DND-41 (cell line): Measurements from ENCODE around the gene ZBED4.

Experiments
- ATAC-seq: fragments of 200-7000 bp; cut with Tn5 transposase; 3 replicates; pipeline ENCODE4 v1.9.1; 2021; ENCODE audit warnings: low read depth; ENCODE audit not compliant: insufficient read depth
- DNase-seq: peaks from one replicate; pipeline ENCODE4 v3.0.0-alpha.2; 2020
- H2AFZ ChIP-seq: 2 replicates; pipeline ENCODE4 v1.6.0; 2012; ENCODE audit warnings: low read depth, low read length
- H3K27ac ChIP-seq: 2 replicates; pipeline ENCODE4 v1.5.1; 2012; ENCODE audit warnings: low read length, inconsistent platforms
- H3K27me3 ChIP-seq: fragments of 200-600 bp; sonication (generic); 2 replicates; pipeline ENCODE4 v1.6.0; 2012; ENCODE audit warnings: low read length, mild to moderate bottlenecking, inconsistent platforms; ENCODE audit not compliant: insufficient read depth, poor library complexity
- H3K36me3 ChIP-seq: 2 replicates; pipeline ENCODE4 v1.5.1; 2012; ENCODE audit warnings: low read length, inconsistent platforms; ENCODE audit not compliant: insufficient read depth
- H3K4me1 ChIP-seq: 2 replicates; pipeline ENCODE4 v1.5.1; 2012; ENCODE audit warnings: mild to moderate bottlenecking, low read length; ENCODE audit not compliant: insufficient read depth
- H3K4me2 ChIP-seq: 2 replicates; pipeline ENCODE4 v1.6.0; 2012; ENCODE audit warnings: mild to moderate bottlenecking, moderate library complexity, low read length, inconsistent platforms; ENCODE audit not compliant: insufficient read depth
- H3K4me3 ChIP-seq, 2 experiments: fragments of 200-600 bp in 1 of 2; shearing (Covaris generic) in 1 of 2; 2 replicates each; pipeline ENCODE4 v1.5.1; 2012 to 2016; ENCODE audit warnings: inconsistent platforms in 2 of 2, low read length in 2 of 2, mild to moderate bottlenecking in 2 of 2, low read depth in 1 of 2, moderate library complexity in 1 of 2
- H3K79me2 ChIP-seq: 2 replicates; pipeline ENCODE4 v1.6.0; 2012; ENCODE audit warnings: low read length, inconsistent platforms; ENCODE audit not compliant: insufficient read depth
- H3K9ac ChIP-seq: 2 replicates; pipeline ENCODE4 v1.6.0; 2012; ENCODE audit warnings: low read depth, mild to moderate bottlenecking, inconsistent platforms, low read length, moderate library complexity
- H3K9me3 ChIP-seq: 2 replicates; pipeline ENCODE4 v1.5.1; 2012; ENCODE audit warnings: low read length, moderate library complexity, mild to moderate bottlenecking, inconsistent platforms; ENCODE audit not compliant: insufficient read depth, severe bottlenecking
- H4K20me1 ChIP-seq: 2 replicates; pipeline ENCODE4 v1.6.0; 2012; ENCODE audit warnings: low read length; ENCODE audit not compliant: insufficient read depth
- EZH2 ChIP-seq: IDR thresholded peaks from 3 replicates; pipeline ENCODE4 v1.6.1; 2012; ENCODE audit warnings: borderline replicate concordance, low read depth, mild to moderate bottlenecking, moderate library complexity, low read length, inconsistent platforms; ENCODE audit not compliant: severe bottlenecking
- TF ChIP-seq, protein P1 (sequence below): IDR thresholded peaks from 2 replicates; pipeline ENCODE4 v1.5.1; 2012; ENCODE audit warnings: borderline replicate concordance, low read length, moderate library complexity, mild to moderate bottlenecking; ENCODE audit not compliant: poor library complexity, severe bottlenecking; ENCODE audit errors: extremely low read depth

ZBED4 gene

DNA sequence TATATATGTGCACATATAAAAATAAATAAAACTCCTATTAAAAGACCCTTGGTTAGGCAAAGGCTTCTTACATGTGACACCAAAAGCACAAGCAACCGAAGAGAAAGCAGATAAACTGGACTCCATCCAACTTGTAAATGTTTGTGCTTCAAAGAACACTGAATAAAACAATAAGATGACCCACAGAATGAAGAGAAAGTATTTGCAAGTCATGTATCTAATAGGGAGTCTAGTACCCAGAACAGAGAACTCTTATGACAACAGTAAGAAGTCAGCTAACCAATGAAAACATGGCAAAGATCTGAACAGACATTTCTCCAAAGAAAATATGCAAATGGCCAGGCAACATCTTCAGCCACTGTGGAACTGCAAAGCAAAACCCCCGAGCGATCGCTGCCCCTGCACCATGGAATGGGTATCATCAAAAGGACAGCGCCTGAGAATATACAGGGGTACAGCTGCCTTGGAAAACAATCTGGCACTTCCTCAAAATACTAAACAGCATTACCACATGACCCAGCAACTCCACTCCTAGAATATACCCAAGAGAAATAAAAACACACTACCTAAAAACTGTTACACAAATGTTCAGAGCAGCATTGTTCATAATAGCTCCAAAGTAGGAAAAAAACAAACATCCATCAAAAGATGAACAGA, 43.2 kb upstream of the ZBED4 start:
- H3K79me2 ChIP-seq, result peaks cover 100% of the 10 kb centered on the region
- H4K20me1 ChIP-seq, result peaks cover 92% of the 10 kb centered on the region
- peaks cover 77% of the 10 kb centered on the region for H3K36me3 ChIP-seq
- no peak overlapping the region for H3K4me2 ChIP-seq
- no peak overlapping the region for H2AFZ ChIP-seq
- H3K9me3 ChIP-seq, result no peaks in the 10 kb centered on the region
- no peak overlapping the region for H3K9ac ChIP-seq
- H3K27ac ChIP-seq, result no peak overlapping the region
- no peak overlapping the region for H3K4me3 ChIP-seq
- H3K27me3 ChIP-seq, result no peaks in the 10 kb centered on the region
- TF ChIP-seq, protein P1, sequence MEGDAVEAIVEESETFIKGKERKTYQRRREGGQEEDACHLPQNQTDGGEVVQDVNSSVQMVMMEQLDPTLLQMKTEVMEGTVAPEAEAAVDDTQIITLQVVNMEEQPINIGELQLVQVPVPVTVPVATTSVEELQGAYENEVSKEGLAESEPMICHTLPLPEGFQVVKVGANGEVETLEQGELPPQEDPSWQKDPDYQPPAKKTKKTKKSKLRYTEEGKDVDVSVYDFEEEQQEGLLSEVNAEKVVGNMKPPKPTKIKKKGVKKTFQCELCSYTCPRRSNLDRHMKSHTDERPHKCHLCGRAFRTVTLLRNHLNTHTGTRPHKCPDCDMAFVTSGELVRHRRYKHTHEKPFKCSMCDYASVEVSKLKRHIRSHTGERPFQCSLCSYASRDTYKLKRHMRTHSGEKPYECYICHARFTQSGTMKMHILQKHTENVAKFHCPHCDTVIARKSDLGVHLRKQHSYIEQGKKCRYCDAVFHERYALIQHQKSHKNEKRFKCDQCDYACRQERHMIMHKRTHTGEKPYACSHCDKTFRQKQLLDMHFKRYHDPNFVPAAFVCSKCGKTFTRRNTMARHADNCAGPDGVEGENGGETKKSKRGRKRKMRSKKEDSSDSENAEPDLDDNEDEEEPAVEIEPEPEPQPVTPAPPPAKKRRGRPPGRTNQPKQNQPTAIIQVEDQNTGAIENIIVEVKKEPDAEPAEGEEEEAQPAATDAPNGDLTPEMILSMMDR, result no peak
- TF ChIP-seq EZH2, result no peak
- DNase-seq (no peak), ATAC-seq (no peak)
- H3K4me1 ChIP-seq, result no peaks in the 10 kb centered on the region

DNA sequence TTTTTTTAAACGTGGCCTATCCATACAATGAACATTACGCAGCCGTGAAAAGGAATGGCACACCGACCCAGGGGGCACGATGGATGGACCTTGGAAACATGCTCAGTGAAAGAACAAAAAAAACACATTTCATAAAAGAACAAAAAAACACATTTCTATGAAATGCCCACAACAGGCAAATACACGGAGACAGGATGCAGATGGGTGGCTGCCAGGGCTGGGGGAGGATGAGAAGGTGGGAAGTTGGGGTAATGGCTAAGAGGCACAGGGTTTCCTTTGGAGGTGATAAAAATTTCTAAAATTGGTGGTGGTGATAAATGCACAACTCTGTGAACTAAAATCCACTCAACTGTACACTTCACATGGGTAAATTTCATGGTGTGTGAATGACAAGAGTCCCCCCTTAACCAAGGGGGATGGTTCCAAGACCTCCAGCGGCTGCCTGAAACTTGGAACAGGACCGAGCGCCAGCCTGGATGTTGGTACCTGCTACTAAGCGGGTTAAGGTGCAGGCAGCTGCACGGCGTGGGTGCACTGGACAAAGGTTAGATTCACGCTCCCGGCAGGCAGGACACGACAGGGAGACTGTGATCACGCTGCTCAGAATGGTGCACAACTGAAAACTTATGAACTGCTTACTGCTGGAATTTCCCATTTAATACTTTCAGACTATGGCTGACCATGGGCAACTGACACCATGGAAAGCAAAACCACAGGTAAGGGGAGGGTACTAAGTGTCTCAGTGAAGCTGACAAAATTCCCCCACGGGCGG, 42.4 kb upstream of the ZBED4 start:
- peaks cover 93% of the 10 kb centered on the region for H4K20me1 ChIP-seq

DNA sequence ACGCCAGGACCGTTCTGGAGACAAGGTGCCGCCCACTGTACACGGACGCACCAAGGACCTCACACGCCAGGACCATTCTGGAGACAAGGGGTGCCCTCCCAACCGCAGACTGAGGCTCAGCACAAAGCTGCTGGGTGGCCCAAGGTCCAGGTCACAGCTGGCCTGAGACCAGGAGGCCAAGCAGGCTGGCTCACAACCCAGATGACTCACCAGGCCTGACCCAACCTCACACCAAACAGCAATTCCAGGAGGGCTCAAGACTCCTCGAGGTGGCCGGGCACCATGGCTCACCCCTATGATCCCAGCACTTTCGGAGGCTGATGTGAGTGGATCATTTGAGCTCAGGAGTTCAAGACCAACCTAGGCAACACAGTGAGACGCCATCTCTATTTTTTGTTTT, 40.8 kb upstream of the ZBED4 start:
- no peak for TF ChIP-seq EZH2
- TF ChIP-seq, protein P1, result no peak
- no peak overlapping the region for H3K4me2 ChIP-seq
- no peak overlapping the region for H3K9ac ChIP-seq
- H3K27me3 ChIP-seq, result no peaks in the 10 kb centered on the region
- no peak overlapping the region for H2AFZ ChIP-seq
- peaks cover 83% of the 10 kb centered on the region for H3K36me3 ChIP-seq
- DNase-seq (no peak), ATAC-seq (no peak)
- no peaks in the 10 kb centered on the region for H3K4me1 ChIP-seq
- H3K4me3 ChIP-seq, result no peak overlapping the region
- H3K27ac ChIP-seq, result no peak overlapping the region
- peaks cover 100% of the 10 kb centered on the region for H3K79me2 ChIP-seq
- H4K20me1 ChIP-seq, result peaks cover 93% of the 10 kb centered on the region
- H3K9me3 ChIP-seq, result no peaks in the 10 kb centered on the region

More for the DNA sequence above, 42.4 kb upstream of the ZBED4 start:
- Histone ChIP-seq H3K4me1 (no peaks in the 10 kb centered on the region), H3K27ac (no peak overlapping the region), H3K36me3 (peaks cover 80% of the 10 kb centered on the region), H3K27me3 (no peaks in the 10 kb centered on the region), H3K79me2 (peaks cover 100% of the 10 kb centered on the region), H3K9ac (no peak overlapping the region), H3K9me3 (no peaks in the 10 kb centered on the region), H3K4me2 (no peak overlapping the region), H2AFZ (no peak overlapping the region), H3K4me3 (no peak overlapping the region)
- ATAC-seq, result no peak
- TF ChIP-seq, protein P1, result no peak
- TF ChIP-seq EZH2, result no peak
- no peak for DNase-seq
